GM18867 (cell line): Measurements from ENCODE around the gene OR52D1.

ENCODE experiments used
- ATAC-seq: cut with Tn5 transposase; IDR thresholded peaks from one replicate; pipeline ENCODE4 v1.9.1; 2021; ENCODE audit warnings: mild to moderate bottlenecking, moderate library complexity; ENCODE audit not compliant: unreplicated experiment

The OR52D1 gene

GRCh38 chr11:5508605-5509004, 20.1 kb downstream of the OR52D1 start:
- ATAC-seq, result no peak

- ATAC-seq, result no peak
Measured at GRCh38 chr11:5509803-5510202, 21.3 kb downstream of the OR52D1 start, which contains the start of gene UBQLN3. Gene UBQLN3 (minus strand): TSS chr11:5509957. CDS start chr11:5509558, 399 bp downstream.

- ATAC-seq, result no peak
Measured at GRCh38 chr11:5514841-5515240, 26.4 kb downstream of the OR52D1 start.

- no peak for ATAC-seq
Measured at GRCh38 chr11:5516599-5516998, 28.1 kb downstream of the OR52D1 start, which contains the start of gene UBQLNL. Gene UBQLNL (minus strand): TSS chr11:5516699. CDS start chr11:5516441, 258 bp downstream.

GRCh38 chr11:5521540-5521939, 33.1 kb downstream of the OR52D1 start:
- ATAC-seq, result no peak

GRCh38 chr11:5522308-5522707, 33.8 kb downstream of the OR52D1 start:
- no peak for ATAC-seq

- ATAC-seq, result no peak
Measured at GRCh38 chr11:5524756-5525155, 36.3 kb downstream of the OR52D1 start.

- ATAC-seq, result no peak
Measured at GRCh38 chr11:5527716-5528115, 39.2 kb downstream of the OR52D1 start.

- ATAC-seq, result no peak
Measured at GRCh38 chr11:5528495-5528894, 40.0 kb downstream of the OR52D1 start.

GRCh38 chr11:5531053-5531831, 42.8 kb downstream of the OR52D1 start:
- ATAC-seq, result no peak

GRCh38 chr11:5534046-5534445, 45.6 kb downstream of the OR52D1 start:
- no peak for ATAC-seq

- no peak for ATAC-seq
Measured at GRCh38 chr11:5536482-5536881, 48.0 kb downstream of the OR52D1 start.
